ENCODE measurements around the gene AP1S2.

Gene AP1S2

DNA sequence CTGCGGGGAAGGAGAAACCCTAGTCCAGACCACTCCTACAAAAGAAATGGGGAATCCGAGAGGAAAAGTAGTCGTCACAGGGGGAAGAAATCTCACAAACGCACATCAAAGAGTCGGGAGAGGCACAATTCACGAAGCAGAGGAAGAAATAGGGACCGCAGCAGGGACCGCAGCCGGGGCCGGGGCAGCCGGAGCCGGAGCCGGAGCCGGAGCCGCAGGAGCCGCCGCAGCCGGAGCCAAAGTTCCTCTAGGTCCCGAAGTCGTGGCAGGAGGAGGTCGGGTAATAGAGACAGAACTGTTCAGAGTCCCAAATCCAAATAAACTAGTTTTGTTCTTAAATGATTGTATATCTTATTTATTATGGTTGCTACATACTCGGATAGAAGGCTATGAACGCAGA, 31.7 kb downstream of the AP1S2 start:
- Histone ChIP-seq H3K36me3 (ENCODE audit: low read depth) (no peaks in the 10 kb centered on the region), H3K4me1 (ENCODE audit: insufficient read depth, poor library complexity, severe bottlenecking) (no peaks in the 10 kb centered on the region), H3K9me3 (ENCODE audit: severe bottlenecking) (no peaks in the 10 kb centered on the region), H3K4me3 (ENCODE audit: severe bottlenecking) (no peak overlapping the region), H3K27me3 (ENCODE audit: insufficient read depth, poor library complexity, severe bottlenecking) (no peaks in the 10 kb centered on the region), H3K27ac (ENCODE audit: poor library complexity, severe bottlenecking) (no peak overlapping the region)
- DNase-seq (ENCODE audit: low spot score) (no peak), ATAC-seq (ENCODE audit: low read depth) (no peak)
- TF ChIP-seq, protein P1, sequence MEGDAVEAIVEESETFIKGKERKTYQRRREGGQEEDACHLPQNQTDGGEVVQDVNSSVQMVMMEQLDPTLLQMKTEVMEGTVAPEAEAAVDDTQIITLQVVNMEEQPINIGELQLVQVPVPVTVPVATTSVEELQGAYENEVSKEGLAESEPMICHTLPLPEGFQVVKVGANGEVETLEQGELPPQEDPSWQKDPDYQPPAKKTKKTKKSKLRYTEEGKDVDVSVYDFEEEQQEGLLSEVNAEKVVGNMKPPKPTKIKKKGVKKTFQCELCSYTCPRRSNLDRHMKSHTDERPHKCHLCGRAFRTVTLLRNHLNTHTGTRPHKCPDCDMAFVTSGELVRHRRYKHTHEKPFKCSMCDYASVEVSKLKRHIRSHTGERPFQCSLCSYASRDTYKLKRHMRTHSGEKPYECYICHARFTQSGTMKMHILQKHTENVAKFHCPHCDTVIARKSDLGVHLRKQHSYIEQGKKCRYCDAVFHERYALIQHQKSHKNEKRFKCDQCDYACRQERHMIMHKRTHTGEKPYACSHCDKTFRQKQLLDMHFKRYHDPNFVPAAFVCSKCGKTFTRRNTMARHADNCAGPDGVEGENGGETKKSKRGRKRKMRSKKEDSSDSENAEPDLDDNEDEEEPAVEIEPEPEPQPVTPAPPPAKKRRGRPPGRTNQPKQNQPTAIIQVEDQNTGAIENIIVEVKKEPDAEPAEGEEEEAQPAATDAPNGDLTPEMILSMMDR (IDR thresholded peaks at IDR 0.05; ENCODE audit: poor library complexity, severe bottlenecking), result no peak

DNA sequence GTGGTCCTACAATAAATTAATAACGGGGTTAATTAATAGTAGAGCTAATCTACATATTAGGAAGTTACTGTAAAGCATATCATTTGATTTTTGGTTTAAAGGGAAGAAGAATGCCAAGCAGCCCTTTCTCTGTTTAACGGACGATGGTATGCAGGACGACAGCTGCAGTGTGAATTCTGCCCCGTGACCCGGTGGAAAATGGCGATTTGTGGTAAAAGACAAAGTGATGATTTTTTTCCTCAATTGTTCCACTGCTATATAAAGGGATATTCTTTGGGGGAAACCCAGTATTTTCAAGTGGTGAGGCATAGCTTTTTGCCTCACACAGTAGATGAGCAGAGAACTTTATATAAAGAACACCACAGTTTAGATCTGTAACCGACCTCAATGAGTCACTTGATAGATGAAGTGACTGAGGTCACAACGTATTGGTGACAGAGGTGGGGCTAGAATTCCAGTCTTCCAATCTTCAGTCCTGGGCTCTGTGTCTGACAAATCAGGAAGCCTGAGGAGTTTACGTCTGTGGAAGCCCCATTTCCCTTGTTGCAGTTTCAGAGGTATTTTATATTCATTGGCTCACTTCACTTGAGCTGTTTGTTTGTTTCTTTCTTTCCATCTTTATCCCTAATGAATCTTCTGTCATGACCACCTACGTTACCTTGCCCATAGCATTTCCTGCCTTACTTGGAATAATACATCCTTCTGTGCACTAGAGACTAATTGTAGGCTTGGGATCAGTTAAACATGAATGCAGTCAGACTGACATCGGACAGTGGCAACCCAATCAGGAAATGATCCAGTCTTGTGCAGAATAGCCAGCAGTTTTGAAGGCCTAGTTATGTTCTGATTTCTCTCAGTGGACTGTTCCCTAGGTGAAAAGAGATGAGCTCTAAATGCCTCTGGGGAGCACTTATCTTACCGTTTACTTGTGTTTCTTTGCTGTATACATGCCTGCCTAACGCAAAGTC, 34.2 kb downstream of the AP1S2 start:
- TF ChIP-seq, protein P1 (IDR thresholded peaks at IDR 0.05; ENCODE audit: poor library complexity, severe bottlenecking), result no peak
- Histone ChIP-seq H3K9me3 (ENCODE audit: severe bottlenecking) (no peaks in the 10 kb centered on the region), H3K36me3 (ENCODE audit: low read depth) (no peaks in the 10 kb centered on the region), H3K27ac (ENCODE audit: poor library complexity, severe bottlenecking) (no peak overlapping the region), H3K27me3 (ENCODE audit: insufficient read depth, poor library complexity, severe bottlenecking) (no peaks in the 10 kb centered on the region), H3K4me1 (ENCODE audit: insufficient read depth, poor library complexity, severe bottlenecking) (no peaks in the 10 kb centered on the region), H3K4me3 (ENCODE audit: severe bottlenecking) (no peak overlapping the region)
- ATAC-seq (ENCODE audit: low read depth), result no peak
- DNase-seq (ENCODE audit: low spot score), result no peak

- Histone ChIP-seq H3K36me3 (ENCODE audit: low read depth) (no peaks in the 10 kb centered on the region), H3K27me3 (ENCODE audit: insufficient read depth, poor library complexity, severe bottlenecking) (no peaks in the 10 kb centered on the region), H3K4me1 (ENCODE audit: insufficient read depth, poor library complexity, severe bottlenecking) (no peaks in the 10 kb centered on the region), H3K4me3 (ENCODE audit: severe bottlenecking) (no peak overlapping the region), H3K27ac (ENCODE audit: poor library complexity, severe bottlenecking) (no peak overlapping the region), H3K9me3 (ENCODE audit: severe bottlenecking) (no peaks in the 10 kb centered on the region)
- TF ChIP-seq, protein P1 (IDR thresholded peaks at IDR 0.05; ENCODE audit: poor library complexity, severe bottlenecking), result no peak
- ATAC-seq (ENCODE audit: low read depth) (no peak), DNase-seq (ENCODE audit: low spot score) (no peak)
Observed at GRCh38 chrX:15816886-15817285, 37.7 kb downstream of the AP1S2 start.

GRCh38 chrX:15816438-15816809, 38.2 kb downstream of the AP1S2 start:
- H3K4me3 ChIP-seq (ENCODE audit: severe bottlenecking), result no peak overlapping the region
- no peaks in the 10 kb centered on the region; the same call in 1 of the 2 replicates for H3K36me3 ChIP-seq (ENCODE audit: low read depth)
- H3K27ac ChIP-seq (ENCODE audit: poor library complexity, severe bottlenecking), result no peak overlapping the region

More at GRCh38 chrX:15816438-15816809, 38.2 kb downstream of the AP1S2 start:
- no peak for ATAC-seq (ENCODE audit: low read depth)
- DNase-seq (ENCODE audit: low spot score), result no peak
- Histone ChIP-seq H3K9me3 (ENCODE audit: severe bottlenecking) (no peaks in the 10 kb centered on the region), H3K27me3 (ENCODE audit: insufficient read depth, poor library complexity, severe bottlenecking) (no peaks in the 10 kb centered on the region), H3K4me1 (ENCODE audit: insufficient read depth, poor library complexity, severe bottlenecking) (no peaks in the 10 kb centered on the region)
- TF ChIP-seq, protein P1 (IDR thresholded peaks at IDR 0.05; ENCODE audit: poor library complexity, severe bottlenecking), result no peak
